Measurements from ENCODE around the gene TNS1. TPM values are rescaled to one million over a fixed set of nuclear protein-coding genes. Genes with fewer than 3 reads are reported as not detected.

TNS1 gene
- total RNA-seq, 1 experiment from 2014 or later: 6.2 TPM

DNA sequence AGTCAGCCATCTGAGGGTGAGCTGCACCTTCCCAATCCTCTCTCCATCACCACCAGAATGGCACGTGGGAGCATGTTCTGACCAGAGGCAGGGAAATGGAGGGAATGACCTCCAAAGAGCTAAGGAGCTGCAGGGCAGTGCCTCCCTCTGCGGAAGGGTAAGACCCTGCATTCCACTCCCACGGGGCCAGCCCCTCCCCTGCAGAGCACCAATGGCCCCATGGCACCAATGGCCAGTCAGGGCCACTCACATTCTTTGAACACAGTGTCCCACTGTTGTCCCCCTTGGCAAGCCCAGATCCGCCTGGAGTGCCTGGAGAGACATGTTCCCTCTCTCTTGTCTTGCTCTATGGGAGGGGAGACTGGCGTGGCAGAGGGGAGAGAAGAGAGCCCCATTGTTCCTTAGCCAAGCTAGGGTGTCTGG, 164.4 kb downstream of the TNS1 start:
- POLR2A ChIA-PET: no interaction called here
- Histone ChIP-seq H3K27me3 (ENCODE audit: insufficient read depth, low read length) (no peaks in the 10 kb centered on the region), H3K27ac (ENCODE audit: low read depth, low read length) (no peak overlapping the region), H3K4me2 (ENCODE audit: low read length) (no peak overlapping the region), H4K20me1 (ENCODE audit: insufficient read depth) (no peaks in the 10 kb centered on the region), H3K36me3 (ENCODE audit: control insufficient read depth in 1 of 2, insufficient read depth in 2 of 2, low read length in 2 of 2) (no peaks in the 10 kb centered on the region), H2AFZ (ENCODE audit: low read depth, low read length, poor library complexity, severe bottlenecking) (no peak overlapping the region), H3K9me3 (ENCODE audit: control insufficient read depth in 1 of 2, insufficient read depth in 1 of 2, low read depth in 1 of 2, low read length in 2 of 2) (no peaks in the 10 kb centered on the region), H3K4me3 (replicated peaks in 1 of 2; ENCODE audit: low read depth in 1 of 2, low read length in 2 of 2) (no peak overlapping the region), H3K79me2 (ENCODE audit: insufficient read depth, low read length) (no peaks in the 10 kb centered on the region), H3K9ac (ENCODE audit: low read length) (no peak overlapping the region), H3K4me1 (ENCODE audit: control insufficient read depth in 1 of 2, insufficient read depth in 2 of 2, low read length in 2 of 2) (peaks cover 4 to 9% of the 10 kb centered on the region in 2 experiments; a peak in 3 of 4 replicates), H3K9me2 (ENCODE audit: insufficient read depth) (no peaks in the 10 kb centered on the region)
- TF ChIP-seq TCF7L2 (IDR thresholded peaks at IDR 0.05; ENCODE audit: borderline replicate concordance, extremely low read depth, insufficient read depth, insufficient read length): no peak
- TF ChIP-seq RAD21 (IDR thresholded peaks at IDR 0.05; ENCODE audit: low read depth): no peak
- TF ChIP-seq SRF (IDR thresholded peaks at IDR 0.05; ENCODE audit: low read depth): no peak
- TF ChIP-seq SP1 (IDR thresholded peaks at IDR 0.05; ENCODE audit: low read depth): no peak
- TF ChIP-seq, protein P1, sequence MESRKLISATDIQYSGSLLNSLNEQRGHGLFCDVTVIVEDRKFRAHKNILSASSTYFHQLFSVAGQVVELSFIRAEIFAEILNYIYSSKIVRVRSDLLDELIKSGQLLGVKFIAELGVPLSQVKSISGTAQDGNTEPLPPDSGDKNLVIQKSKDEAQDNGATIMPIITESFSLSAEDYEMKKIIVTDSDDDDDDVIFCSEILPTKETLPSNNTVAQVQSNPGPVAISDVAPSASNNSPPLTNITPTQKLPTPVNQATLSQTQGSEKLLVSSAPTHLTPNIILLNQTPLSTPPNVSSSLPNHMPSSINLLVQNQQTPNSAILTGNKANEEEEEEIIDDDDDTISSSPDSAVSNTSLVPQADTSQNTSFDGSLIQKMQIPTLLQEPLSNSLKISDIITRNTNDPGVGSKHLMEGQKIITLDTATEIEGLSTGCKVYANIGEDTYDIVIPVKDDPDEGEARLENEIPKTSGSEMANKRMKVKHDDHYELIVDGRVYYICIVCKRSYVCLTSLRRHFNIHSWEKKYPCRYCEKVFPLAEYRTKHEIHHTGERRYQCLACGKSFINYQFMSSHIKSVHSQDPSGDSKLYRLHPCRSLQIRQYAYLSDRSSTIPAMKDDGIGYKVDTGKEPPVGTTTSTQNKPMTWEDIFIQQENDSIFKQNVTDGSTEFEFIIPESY (IDR thresholded peaks at IDR 0.05; ENCODE audit: extremely low read depth, insufficient replicate concordance, low read length): no peak
- no peak for TF ChIP-seq EZH2phosphoT487 (IDR thresholded peaks at IDR 0.05; ENCODE audit: borderline replicate concordance)
- no peak for TF ChIP-seq EGR1 (IDR thresholded peaks at IDR 0.05; ENCODE audit: low read depth)
- TF ChIP-seq ZNF274 (IDR thresholded peaks at IDR 0.05; ENCODE audit: low read depth, low read length): no peak
- TF ChIP-seq, protein P2, sequence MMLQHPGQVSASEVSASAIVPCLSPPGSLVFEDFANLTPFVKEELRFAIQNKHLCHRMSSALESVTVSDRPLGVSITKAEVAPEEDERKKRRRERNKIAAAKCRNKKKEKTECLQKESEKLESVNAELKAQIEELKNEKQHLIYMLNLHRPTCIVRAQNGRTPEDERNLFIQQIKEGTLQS (IDR thresholded peaks at IDR 0.05): no peak
- TF ChIP-seq YY1 (IDR thresholded peaks at IDR 0.05; ENCODE audit: extremely low read depth, insufficient replicate concordance, low read depth, low read length): no peak
- TF ChIP-seq JUND (IDR thresholded peaks at IDR 0.05): no peak
- TF ChIP-seq FOSL1 (IDR thresholded peaks at IDR 0.05; ENCODE audit: low read depth): no peak
- TF ChIP-seq EZH2 (IDR thresholded peaks at IDR 0.05): no peak
- TF ChIP-seq, protein P3, sequence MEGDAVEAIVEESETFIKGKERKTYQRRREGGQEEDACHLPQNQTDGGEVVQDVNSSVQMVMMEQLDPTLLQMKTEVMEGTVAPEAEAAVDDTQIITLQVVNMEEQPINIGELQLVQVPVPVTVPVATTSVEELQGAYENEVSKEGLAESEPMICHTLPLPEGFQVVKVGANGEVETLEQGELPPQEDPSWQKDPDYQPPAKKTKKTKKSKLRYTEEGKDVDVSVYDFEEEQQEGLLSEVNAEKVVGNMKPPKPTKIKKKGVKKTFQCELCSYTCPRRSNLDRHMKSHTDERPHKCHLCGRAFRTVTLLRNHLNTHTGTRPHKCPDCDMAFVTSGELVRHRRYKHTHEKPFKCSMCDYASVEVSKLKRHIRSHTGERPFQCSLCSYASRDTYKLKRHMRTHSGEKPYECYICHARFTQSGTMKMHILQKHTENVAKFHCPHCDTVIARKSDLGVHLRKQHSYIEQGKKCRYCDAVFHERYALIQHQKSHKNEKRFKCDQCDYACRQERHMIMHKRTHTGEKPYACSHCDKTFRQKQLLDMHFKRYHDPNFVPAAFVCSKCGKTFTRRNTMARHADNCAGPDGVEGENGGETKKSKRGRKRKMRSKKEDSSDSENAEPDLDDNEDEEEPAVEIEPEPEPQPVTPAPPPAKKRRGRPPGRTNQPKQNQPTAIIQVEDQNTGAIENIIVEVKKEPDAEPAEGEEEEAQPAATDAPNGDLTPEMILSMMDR (IDR thresholded peaks at IDR 0.05 in 2 of 3, conservative IDR thresholded peaks at IDR 0.05 in 1 of 3; ENCODE audit: borderline replicate concordance in 1 of 3, insufficient read depth in 1 of 3, low read depth in 2 of 3, low read length in 2 of 3): no peak
- no peak for TF ChIP-seq SIN3A (IDR thresholded peaks at IDR 0.05; ENCODE audit: low read depth)
- no peak for TF ChIP-seq ELF1 (IDR thresholded peaks at IDR 0.05; ENCODE audit: borderline replicate concordance, low read depth)
- no peak for TF ChIP-seq CBX3 (IDR thresholded peaks at IDR 0.05; ENCODE audit: low read depth)
- TF ChIP-seq, protein P4, sequence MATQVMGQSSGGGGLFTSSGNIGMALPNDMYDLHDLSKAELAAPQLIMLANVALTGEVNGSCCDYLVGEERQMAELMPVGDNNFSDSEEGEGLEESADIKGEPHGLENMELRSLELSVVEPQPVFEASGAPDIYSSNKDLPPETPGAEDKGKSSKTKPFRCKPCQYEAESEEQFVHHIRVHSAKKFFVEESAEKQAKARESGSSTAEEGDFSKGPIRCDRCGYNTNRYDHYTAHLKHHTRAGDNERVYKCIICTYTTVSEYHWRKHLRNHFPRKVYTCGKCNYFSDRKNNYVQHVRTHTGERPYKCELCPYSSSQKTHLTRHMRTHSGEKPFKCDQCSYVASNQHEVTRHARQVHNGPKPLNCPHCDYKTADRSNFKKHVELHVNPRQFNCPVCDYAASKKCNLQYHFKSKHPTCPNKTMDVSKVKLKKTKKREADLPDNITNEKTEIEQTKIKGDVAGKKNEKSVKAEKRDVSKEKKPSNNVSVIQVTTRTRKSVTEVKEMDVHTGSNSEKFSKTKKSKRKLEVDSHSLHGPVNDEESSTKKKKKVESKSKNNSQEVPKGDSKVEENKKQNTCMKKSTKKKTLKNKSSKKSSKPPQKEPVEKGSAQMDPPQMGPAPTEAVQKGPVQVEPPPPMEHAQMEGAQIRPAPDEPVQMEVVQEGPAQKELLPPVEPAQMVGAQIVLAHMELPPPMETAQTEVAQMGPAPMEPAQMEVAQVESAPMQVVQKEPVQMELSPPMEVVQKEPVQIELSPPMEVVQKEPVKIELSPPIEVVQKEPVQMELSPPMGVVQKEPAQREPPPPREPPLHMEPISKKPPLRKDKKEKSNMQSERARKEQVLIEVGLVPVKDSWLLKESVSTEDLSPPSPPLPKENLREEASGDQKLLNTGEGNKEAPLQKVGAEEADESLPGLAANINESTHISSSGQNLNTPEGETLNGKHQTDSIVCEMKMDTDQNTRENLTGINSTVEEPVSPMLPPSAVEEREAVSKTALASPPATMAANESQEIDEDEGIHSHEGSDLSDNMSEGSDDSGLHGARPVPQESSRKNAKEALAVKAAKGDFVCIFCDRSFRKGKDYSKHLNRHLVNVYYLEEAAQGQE (IDR thresholded peaks at IDR 0.05; ENCODE audit: low read depth): no peak
- RAD21 ChIA-PET (ENCODE audit: low non-redundant PET in 1 of 2, low total read pairs in 2 of 2, uncharacterized antibody in 2 of 2, unreplicated experiment in 2 of 2): no interaction called here
- DNase-seq (ENCODE audit: low read depth, low spot score): no peak
- CTCF ChIA-PET: no interaction called here
- ATAC-seq: no peak
- intact Hi-C loops (cut with micrococcal nuclease): no loop called here
- BruUV-seq (replicated peaks): no TSS peak

Data from HCT116 (cell line).